HuH-7.5 (cell line): Measurements from ENCODE around the gene ABLIM1.

Experiments used
- DNase-seq: peaks from one replicate; pipeline ENCODE4 v3.0.0; 2011; ENCODE audit warnings: low spot score

ABLIM1 gene

GRCh38 chr10:114518401-114519305, 139.4 kb downstream of the ABLIM1 start:
- DNase-seq, result no peak

GRCh38 chr10:114517368-114518250, 140.5 kb downstream of the ABLIM1 start:
- no peak for DNase-seq

GRCh38 chr10:114516356-114516755, 141.7 kb downstream of the ABLIM1 start:
- DNase-seq, result no peak

GRCh38 chr10:114515298-114515914, 142.7 kb downstream of the ABLIM1 start:
- DNase-seq, result no peak

GRCh38 chr10:114513381-114513792, 144.7 kb downstream of the ABLIM1 start:
- no peak for DNase-seq

- no peak for DNase-seq
Measured at GRCh38 chr10:114511881-114512280, 146.2 kb downstream of the ABLIM1 start.

- DNase-seq, result no peak
Measured at GRCh38 chr10:114508376-114508775, 149.7 kb downstream of the ABLIM1 start.

GRCh38 chr10:114507449-114507848, 150.6 kb downstream of the ABLIM1 start:
- DNase-seq, result no peak

- no peak for DNase-seq
Measured at GRCh38 chr10:114506871-114507385, 151.1 kb downstream of the ABLIM1 start.

GRCh38 chr10:114504769-114505579, 153.1 kb downstream of the ABLIM1 start:
- no peak for DNase-seq

- no peak for DNase-seq
Measured at GRCh38 chr10:114502074-114502473, 156.0 kb downstream of the ABLIM1 start.

- DNase-seq, result no peak
Measured at GRCh38 chr10:114501650-114502049, 156.4 kb downstream of the ABLIM1 start.

- no peak for DNase-seq
Measured at GRCh38 chr10:114500643-114501042, 157.4 kb downstream of the ABLIM1 start.

GRCh38 chr10:114499630-114500190, 158.4 kb downstream of the ABLIM1 start:
- no peak for DNase-seq

GRCh38 chr10:114499116-114499515, 159.0 kb downstream of the ABLIM1 start:
- no peak for DNase-seq

GRCh38 chr10:114498413-114499111, 159.5 kb downstream of the ABLIM1 start:
- DNase-seq, result no peak

GRCh38 chr10:114495303-114495702, 162.8 kb downstream of the ABLIM1 start:
- DNase-seq, result no peak

GRCh38 chr10:114492351-114493037, 165.6 kb downstream of the ABLIM1 start:
- no peak for DNase-seq

- DNase-seq, result no peak
Measured at GRCh38 chr10:114491933-114492332, 166.1 kb downstream of the ABLIM1 start.

- no peak for DNase-seq
Measured at GRCh38 chr10:114491419-114491818, 166.7 kb downstream of the ABLIM1 start.
